ENCODE measurements around the gene CNKSR3.
A peak's percentile ranks its signal among the peaks of the same experiment; 100 is the strongest.

CNKSR3 gene

GRCh38 chr6:154478021-154478700 is 32.3 kb downstream of the CNKSR3 start:
- DNase-seq = no peak

- no peak for DNase-seq
These were observed 34.0 kb downstream of the CNKSR3 start for GRCh38 chr6:154476494-154476893.

- peak; percentile 24 for DNase-seq
These were observed 35.6 kb downstream of the CNKSR3 start for GRCh38 chr6:154474648-154475428.

GRCh38 chr6:154473324-154473723 is 37.2 kb downstream of the CNKSR3 start:
- no peak for DNase-seq

GRCh38 chr6:154471609-154472362 is 38.7 kb downstream of the CNKSR3 start:
- no peak for DNase-seq

- DNase-seq = no peak
These were observed 41.1 kb downstream of the CNKSR3 start for GRCh38 chr6:154469306-154469935.

- no peak for DNase-seq
These were observed 41.7 kb downstream of the CNKSR3 start for GRCh38 chr6:154468760-154469159.

GRCh38 chr6:154466971-154467679 is 43.4 kb downstream of the CNKSR3 start:
- no peak for DNase-seq

GRCh38 chr6:154466139-154466538 is 44.3 kb downstream of the CNKSR3 start:
- no peak for DNase-seq

- no peak for DNase-seq
These were observed 46.7 kb downstream of the CNKSR3 start for GRCh38 chr6:154463573-154464419.

GRCh38 chr6:154462425-154462824 is 48.1 kb downstream of the CNKSR3 start:
- no peak for DNase-seq

- no peak for DNase-seq
These were observed 49.1 kb downstream of the CNKSR3 start for GRCh38 chr6:154461348-154461747.

- DNase-seq = peak; percentile 63
These were observed 50.0 kb downstream of the CNKSR3 start for GRCh38 chr6:154460306-154461071.

GRCh38 chr6:154459513-154459912 is 51.0 kb downstream of the CNKSR3 start:
- DNase-seq = no peak

- DNase-seq = no peak
These were observed 51.7 kb downstream of the CNKSR3 start for GRCh38 chr6:154458565-154459470.

- no peak for DNase-seq
These were observed 52.6 kb downstream of the CNKSR3 start for GRCh38 chr6:154457881-154458284.

- DNase-seq = peak; percentile 9
These were observed 53.3 kb downstream of the CNKSR3 start for GRCh38 chr6:154457046-154457713.

- DNase-seq = no peak
These were observed 57.2 kb downstream of the CNKSR3 start for GRCh38 chr6:154453329-154453728.

GRCh38 chr6:154450498-154450897 is 60.0 kb downstream of the CNKSR3 start:
- DNase-seq = no peak
